ENCODE data around the gene STPG2. TPM values are rescaled to one million over a fixed set of nuclear protein-coding genes. Genes with fewer than 3 reads are reported as not detected.
A peak's percentile ranks its signal among the peaks of the same experiment; 100 is the strongest.

STPG2 gene
- total RNA-seq, 1 experiment from 2014 or later, result 0.61 TPM

GRCh38 chr4:97752599-97752998 is 390.7 kb downstream of the STPG2 start:
- DNase-seq (ENCODE audit: unreplicated experiment), result no peak
- TF ChIP-seq CTCF (IDR thresholded peaks at IDR 0.05; ENCODE audit: unreplicated experiment), result no peak
- no peak overlapping the region for H3K27ac Mint-ChIP-seq (ENCODE audit: low read depth, unreplicated experiment)
- H3K27me3 Mint-ChIP-seq (ENCODE audit: insufficient read depth, unreplicated experiment), result no peaks in the 10 kb centered on the region
- H3K9me3 Mint-ChIP-seq (ENCODE audit: unreplicated experiment), result peaks cover 7% of the 10 kb centered on the region
- POLR2A ChIA-PET, result no interaction called here
- H3K36me3 Mint-ChIP-seq (ENCODE audit: insufficient read depth, unreplicated experiment), result no peaks in the 10 kb centered on the region
- intact Hi-C loops (cut with micrococcal nuclease), result no loop called here
- CTCF ChIA-PET, result no interaction called here
- H3K4me1 Mint-ChIP-seq (ENCODE audit: insufficient read depth, unreplicated experiment), result no peaks in the 10 kb centered on the region
- BruUV-seq (replicated peaks), result no TSS peak
- H3K4me3 Mint-ChIP-seq (ENCODE audit: unreplicated experiment), result no peak overlapping the region

GRCh38 chr4:97747945-97748344 is 395.3 kb downstream of the STPG2 start:
- ChIA-PET CTCF (no interaction called here), POLR2A (no interaction called here)
- intact Hi-C loops (cut with micrococcal nuclease), result no loop called here
- no peak overlapping the region for H3K4me3 Mint-ChIP-seq (ENCODE audit: unreplicated experiment)
- no peak for TF ChIP-seq CTCF (IDR thresholded peaks at IDR 0.05; ENCODE audit: unreplicated experiment)
- no peaks in the 10 kb centered on the region for H3K36me3 Mint-ChIP-seq (ENCODE audit: insufficient read depth, unreplicated experiment)
- no peaks in the 10 kb centered on the region for H3K4me1 Mint-ChIP-seq (ENCODE audit: insufficient read depth, unreplicated experiment)
- H3K27me3 Mint-ChIP-seq (ENCODE audit: insufficient read depth, unreplicated experiment), result no peaks in the 10 kb centered on the region
- no TSS peak for BruUV-seq (replicated peaks)
- DNase-seq (ENCODE audit: unreplicated experiment), result no peak
- H3K9me3 Mint-ChIP-seq (ENCODE audit: unreplicated experiment), result no peaks in the 10 kb centered on the region
- no peak overlapping the region for H3K27ac Mint-ChIP-seq (ENCODE audit: low read depth, unreplicated experiment)

- no peak overlapping the region for H3K4me3 Mint-ChIP-seq (ENCODE audit: unreplicated experiment)
- no peaks in the 10 kb centered on the region for H3K4me1 Mint-ChIP-seq (ENCODE audit: insufficient read depth, unreplicated experiment)
- CTCF ChIA-PET, result interaction anchor here (0.5 to 1.3 kb wide), 6 partner anchors 13 to 700 kb away, joined by 3 read pairs; no protein-coding TSS in a partner anchor
- peak; percentile 62 for DNase-seq (ENCODE audit: unreplicated experiment)
- no peaks in the 10 kb centered on the region for H3K27me3 Mint-ChIP-seq (ENCODE audit: insufficient read depth, unreplicated experiment)
- intact Hi-C loops (cut with micrococcal nuclease), result loop anchor here (1.0 to 2.0 kb wide), 4 partner anchors 266 to 1368 kb away; no protein-coding TSS in a partner anchor
- no TSS peak for BruUV-seq (replicated peaks)
- H3K9me3 Mint-ChIP-seq (ENCODE audit: unreplicated experiment), result no peaks in the 10 kb centered on the region
- POLR2A ChIA-PET, result no interaction called here
- TF ChIP-seq CTCF (IDR thresholded peaks at IDR 0.05; ENCODE audit: unreplicated experiment), result peak; percentile 36
- H3K36me3 Mint-ChIP-seq (ENCODE audit: insufficient read depth, unreplicated experiment), result no peaks in the 10 kb centered on the region
- H3K27ac Mint-ChIP-seq (ENCODE audit: low read depth, unreplicated experiment), result peak overlapping the region; percentile 2
Measured at GRCh38 chr4:97720869-97721432, 422.3 kb downstream of the STPG2 start.

DNA sequence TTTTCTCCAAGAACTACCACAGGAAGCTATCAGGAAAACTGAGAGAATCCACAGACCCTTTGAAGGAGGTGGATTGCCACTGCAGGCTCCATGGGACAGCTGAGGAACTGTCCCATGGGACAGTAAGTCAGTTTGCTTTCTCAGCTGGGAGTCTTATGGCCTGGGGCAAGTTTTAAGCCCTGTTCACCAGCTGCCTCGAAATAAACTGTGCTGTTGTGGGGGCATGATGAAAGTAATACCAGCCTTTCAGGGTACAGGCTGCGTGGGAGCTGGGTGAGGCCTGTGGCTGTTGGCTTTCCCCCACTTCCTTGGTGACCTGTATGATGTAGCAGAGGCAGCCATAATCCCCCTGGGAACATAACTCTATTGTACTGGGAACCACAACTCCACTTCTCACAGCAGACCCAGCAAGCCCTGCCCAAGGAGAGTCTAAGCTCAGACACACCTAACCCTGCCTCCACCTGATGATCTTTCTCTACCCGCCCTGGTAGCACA is 452.1 kb downstream of the STPG2 start:
- no peaks in the 10 kb centered on the region for H3K27me3 Mint-ChIP-seq (ENCODE audit: insufficient read depth, unreplicated experiment)
- no peaks in the 10 kb centered on the region for H3K4me1 Mint-ChIP-seq (ENCODE audit: insufficient read depth, unreplicated experiment)
- no peak overlapping the region for H3K4me3 Mint-ChIP-seq (ENCODE audit: unreplicated experiment)

More for the DNA sequence above, 452.1 kb downstream of the STPG2 start:
- POLR2A ChIA-PET, result no interaction called here
- no peak overlapping the region for H3K27ac Mint-ChIP-seq (ENCODE audit: low read depth, unreplicated experiment)
- intact Hi-C loops (cut with micrococcal nuclease), result no loop called here
- no TSS peak for BruUV-seq (replicated peaks)
- CTCF ChIA-PET, result interaction anchor here (0.6 to 1.5 kb wide), 3 partner anchors 11 to 299 kb away, joined by 3 read pairs; no protein-coding TSS in a partner anchor
- peaks cover 10% of the 10 kb centered on the region for H3K9me3 Mint-ChIP-seq (ENCODE audit: unreplicated experiment)
- no peak for TF ChIP-seq CTCF (IDR thresholded peaks at IDR 0.05; ENCODE audit: unreplicated experiment)
- no peak for DNase-seq (ENCODE audit: unreplicated experiment)
- peaks cover 6% of the 10 kb centered on the region for H3K36me3 Mint-ChIP-seq (ENCODE audit: insufficient read depth, unreplicated experiment)
